Endometrium (tissue), 2 donors: Measurements from ENCODE around the gene WDR83.
"Not testable (repeated sequence)": the region's sequence is repeated elsewhere in the genome, so short reads cannot be mapped to it uniquely, and the experiment has no call there.

Source experiments
- FAIRE-seq: peaks from 2 replicates; lab custom pipeline; 2012; peaks lifted over from hg19 to GRCh38; lab: Jason Lieb, UNC
- donor health status: control.
- donor health status: control.

The WDR83 gene, protein sequence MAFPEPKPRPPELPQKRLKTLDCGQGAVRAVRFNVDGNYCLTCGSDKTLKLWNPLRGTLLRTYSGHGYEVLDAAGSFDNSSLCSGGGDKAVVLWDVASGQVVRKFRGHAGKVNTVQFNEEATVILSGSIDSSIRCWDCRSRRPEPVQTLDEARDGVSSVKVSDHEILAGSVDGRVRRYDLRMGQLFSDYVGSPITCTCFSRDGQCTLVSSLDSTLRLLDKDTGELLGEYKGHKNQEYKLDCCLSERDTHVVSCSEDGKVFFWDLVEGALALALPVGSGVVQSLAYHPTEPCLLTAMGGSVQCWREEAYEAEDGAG

GRCh38 chr19:12666265-12667048 is at the start of gene WDR83, which contains the start of gene MAN2B1:
WDR83 (plus strand) TSS chr19:12666807; CDS start chr19:12669791, 2,984 bp downstream.
MAN2B1 (minus strand) TSS chr19:12666742; CDS start chr19:12666701, 41 bp downstream.
- FAIRE-seq: no peak

DNA sequence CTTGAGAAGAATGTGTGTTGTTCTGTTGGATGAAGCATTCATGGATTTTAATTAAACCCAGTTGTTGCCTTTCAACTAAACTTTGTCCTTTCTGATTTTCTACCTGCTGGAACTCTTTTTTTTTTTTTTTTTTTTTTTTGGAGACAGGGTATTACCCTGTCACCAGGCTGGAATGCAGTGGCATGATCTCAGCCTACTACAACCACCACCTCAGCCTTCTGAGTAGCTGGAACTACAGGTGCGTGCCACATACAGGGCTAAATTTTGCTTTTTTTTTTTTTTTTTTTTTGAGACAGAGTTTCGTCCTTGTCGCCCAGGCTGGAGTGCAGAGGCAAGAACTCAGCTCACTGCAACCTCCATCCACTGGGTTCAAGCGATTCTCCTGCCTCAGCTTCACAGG is 49.0 kb upstream of the WDR83 start:
- FAIRE-seq: no peak

- FAIRE-seq: not testable (repeated sequence)
Observed at GRCh38 chr19:12621253-12622024, 45.2 kb upstream of the WDR83 start.

GRCh38 chr19:12623361-12624031 is 43.1 kb upstream of the WDR83 start:
- no peak for FAIRE-seq

DNA sequence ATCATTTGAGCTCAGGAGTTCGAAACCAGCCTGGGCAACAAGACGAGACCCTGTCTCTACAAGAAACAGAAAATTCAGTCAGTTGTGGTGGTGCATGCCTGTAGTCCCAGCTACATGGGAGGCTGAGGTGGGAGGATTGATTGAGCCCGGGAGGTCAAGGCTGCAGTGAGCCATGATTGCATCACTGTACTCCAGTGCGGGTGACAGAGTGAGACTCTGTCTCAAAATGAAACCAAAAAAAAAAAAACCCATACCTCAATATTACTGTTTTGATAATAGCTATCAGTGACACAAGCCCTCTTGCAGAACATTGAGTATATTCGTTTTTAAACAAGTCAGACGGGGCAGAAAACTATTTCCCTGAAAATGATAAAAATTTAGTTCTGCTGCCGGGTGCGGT is 39.6 kb upstream of the WDR83 start:
- no peak for FAIRE-seq

DNA sequence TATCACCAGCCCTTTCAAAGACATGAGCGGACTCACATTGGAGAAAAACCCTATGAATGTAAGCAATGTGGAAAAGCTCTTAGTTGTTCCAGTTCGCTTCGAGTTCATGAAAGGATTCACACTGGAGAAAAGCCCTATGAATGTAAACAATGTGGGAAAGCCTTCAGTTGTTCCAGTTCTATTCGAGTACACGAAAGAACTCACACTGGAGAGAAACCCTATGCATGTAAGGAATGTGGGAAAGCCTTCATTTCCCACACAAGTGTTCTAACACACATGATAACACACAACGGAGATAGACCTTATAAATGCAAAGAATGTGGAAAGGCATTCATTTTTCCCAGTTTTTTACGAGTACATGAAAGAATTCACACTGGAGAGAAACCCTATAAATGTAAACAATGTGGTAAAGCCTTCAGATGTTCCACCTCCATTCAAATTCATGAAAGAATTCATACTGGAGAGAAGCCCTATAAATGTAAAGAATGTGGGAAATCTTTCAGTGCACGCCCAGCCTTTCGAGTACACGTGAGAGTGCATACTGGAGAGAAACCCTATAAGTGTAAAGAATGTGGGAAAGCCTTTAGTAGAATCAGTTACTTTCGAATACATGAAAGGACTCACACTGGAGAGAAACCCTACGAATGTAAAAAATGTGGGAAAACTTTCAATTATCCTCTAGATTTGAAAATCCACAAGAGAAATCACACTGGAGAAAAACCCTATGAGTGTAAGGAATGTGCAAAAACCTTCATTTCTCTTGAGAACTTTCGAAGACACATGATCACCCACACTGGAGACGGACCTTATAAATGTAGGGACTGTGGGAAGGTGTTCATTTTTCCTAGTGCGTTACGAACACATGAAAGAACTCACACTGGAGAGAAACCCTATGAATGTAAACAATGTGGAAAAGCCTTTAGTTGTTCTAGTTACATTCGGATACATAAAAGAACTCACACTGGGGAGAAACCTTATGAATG is 38.3 kb upstream of the WDR83 start:
- FAIRE-seq: no peak

DNA sequence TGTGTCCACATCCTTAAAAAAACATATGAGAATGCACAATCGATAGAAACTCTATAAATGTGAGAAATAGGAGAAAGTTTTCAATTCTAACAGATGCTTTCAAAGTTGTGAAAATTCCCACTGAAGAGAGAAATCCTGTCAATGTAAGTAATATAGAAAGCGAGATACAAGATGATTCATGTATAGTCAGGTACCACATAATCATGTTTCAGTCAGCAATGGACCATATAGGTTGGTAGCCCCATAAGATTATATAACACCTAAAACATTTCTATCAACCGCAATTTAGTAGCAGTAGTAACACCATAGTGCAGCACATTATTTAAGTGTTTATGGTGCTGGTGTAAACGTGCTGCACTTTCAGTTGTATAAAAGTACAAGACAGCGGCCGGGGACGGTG is 37.4 kb upstream of the WDR83 start:
- FAIRE-seq: no peak

- FAIRE-seq: no peak
Observed at GRCh38 chr19:12636631-12637030, 30.0 kb upstream of the WDR83 start.

DNA sequence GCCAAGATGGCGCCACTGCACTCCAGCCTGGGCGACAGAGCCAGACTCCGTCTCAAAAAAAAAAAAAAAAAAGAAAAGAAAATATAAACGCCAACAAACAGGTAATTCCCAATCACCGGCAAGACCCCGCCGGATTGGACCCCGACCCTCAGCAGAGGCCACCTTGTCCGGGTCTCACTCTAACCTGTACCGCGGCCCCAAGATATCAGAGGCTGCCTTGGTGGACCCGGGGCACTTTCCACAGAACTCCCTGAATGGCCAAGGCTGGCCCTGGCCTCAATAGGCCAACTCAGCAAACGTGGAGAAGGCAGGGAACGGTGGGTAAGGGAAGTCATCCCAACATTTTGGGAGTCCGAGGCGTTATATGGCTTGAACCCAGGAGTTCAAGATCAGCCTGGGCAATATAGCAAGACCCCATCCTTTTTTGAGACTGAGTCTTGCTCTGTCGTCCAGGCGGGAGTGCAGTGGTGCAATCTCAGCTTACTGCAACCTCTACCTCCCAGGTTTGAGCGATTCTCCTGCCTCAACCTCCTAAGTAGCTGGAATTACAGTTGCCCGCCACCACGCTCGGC is 27.9 kb upstream of the WDR83 start:
- no peak for FAIRE-seq

DNA sequence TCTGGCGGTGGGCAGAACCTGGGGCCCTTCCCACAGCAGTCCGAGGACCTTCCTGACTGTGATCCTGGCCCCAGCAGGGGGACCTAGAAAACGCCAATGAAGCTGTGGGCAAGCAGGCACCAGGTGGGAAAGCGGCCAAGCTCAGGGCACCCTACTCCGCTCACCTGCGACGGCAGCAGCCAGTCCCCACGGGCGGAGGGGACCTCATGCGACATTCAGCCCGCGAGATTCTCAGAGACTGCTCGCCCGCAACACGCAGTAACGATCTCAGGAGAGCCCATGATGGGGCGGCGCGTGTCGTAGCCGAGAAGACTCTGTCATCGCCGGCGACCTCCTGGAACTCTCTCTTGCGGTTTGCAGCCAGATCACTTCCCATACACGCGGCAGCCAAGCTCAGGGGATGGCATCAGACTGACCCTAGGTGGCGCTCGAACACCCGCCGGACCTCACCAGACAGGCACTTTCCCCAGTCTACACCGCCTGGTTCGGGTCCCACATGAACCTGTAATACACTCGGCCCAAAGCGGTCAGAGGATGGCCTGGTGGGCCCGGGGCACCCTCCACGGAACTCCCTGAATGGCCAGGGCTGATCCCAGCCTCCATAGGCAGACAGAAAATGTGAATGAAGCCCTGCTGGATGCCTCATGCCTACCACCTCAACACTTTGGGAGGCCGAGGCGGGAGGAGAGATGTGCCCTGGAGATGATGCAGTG is 26.6 kb upstream of the WDR83 start:
- FAIRE-seq: no peak

GRCh38 chr19:12641456-12641855 is 25.2 kb upstream of the WDR83 start:
- no peak for FAIRE-seq

DNA sequence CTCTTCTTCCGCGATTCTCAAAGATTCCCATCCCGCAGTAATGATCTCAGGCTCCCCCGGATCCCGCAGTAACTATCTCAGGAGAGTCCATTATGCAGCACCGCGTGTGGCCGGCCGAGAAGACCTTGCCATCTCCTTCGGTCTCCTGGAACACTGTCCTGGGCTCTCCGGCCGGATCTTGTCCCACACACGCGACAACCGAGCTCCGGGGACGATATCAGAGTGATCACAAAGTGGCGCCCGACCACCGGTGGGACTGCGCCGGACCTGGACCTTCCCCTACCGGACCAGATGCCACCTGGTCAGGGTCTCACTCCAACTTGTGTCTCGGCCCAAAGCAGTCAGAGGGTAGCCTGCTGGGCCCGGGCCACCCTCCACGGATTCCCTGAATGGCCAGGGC is 24.1 kb upstream of the WDR83 start:
- no peak for FAIRE-seq

GRCh38 chr19:12643716-12644115 is 22.9 kb upstream of the WDR83 start:
- not testable (repeated sequence) for FAIRE-seq

GRCh38 chr19:12646551-12646950 is 20.1 kb upstream of the WDR83 start:
- FAIRE-seq: no peak

- no peak for FAIRE-seq
Observed at GRCh38 chr19:12647047-12647446, 19.6 kb upstream of the WDR83 start.

DNA sequence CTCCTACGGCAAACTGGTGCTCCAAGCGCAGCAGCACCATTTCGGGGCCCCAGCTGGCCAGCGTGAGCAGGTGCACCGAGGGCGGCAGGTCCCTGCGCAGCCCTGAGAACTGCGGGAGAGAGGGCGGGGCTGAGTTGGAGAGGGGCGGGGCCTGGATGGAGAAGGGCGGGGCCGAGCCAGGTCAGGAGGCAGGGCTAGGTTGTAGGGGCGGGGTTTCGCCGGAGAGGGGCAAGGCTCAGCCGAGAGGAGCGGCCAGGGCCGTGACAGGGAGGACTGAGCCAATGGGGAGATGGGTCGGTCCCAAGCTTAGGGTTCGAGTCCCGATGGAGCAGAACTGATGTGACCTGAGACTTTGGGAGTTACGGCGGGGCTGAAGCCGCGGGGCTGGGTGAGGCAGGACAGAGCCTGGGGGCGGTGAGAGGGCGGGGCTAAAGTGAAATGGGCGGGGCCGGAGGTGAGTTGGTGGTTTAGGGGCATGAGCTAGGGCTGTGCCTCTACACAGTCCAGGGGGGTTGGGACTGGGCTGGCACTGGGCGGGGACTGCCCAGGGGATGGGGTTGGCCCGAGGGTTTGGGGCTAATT is 19.0 kb upstream of the WDR83 start:
- FAIRE-seq: no peak

DNA sequence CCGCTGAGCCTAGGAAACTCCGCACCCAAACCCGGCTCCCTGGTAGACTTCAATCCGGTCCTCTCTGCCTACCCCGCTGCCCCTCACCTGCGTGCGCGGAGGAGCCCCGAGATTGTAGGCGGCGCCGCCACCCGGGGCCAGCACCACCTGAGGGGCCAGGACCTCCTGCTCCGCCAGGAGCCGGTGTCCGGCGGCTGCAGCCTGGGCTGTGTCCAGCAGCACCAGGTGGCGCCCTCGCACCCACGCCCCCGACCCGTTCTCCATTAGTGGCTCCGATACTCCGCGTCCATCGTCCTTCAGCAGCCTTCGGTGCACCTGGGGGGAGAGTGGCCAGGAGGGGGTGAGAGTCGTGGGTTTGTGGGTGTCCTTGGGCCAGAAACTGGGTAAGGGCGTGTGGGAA is 18.5 kb upstream of the WDR83 start:
- no peak for FAIRE-seq

- no peak for FAIRE-seq
Observed at GRCh38 chr19:12649941-12650340, 16.7 kb upstream of the WDR83 start.

- no peak for FAIRE-seq
Observed at GRCh38 chr19:12652219-12652618, 14.4 kb upstream of the WDR83 start.

GRCh38 chr19:12655546-12655945 is 11.1 kb upstream of the WDR83 start:
- no peak for FAIRE-seq
